Mammary epithelial cell (primary cell): ENCODE data around the gene DNER.

Experiments
- EZH2 ChIP-seq: IDR thresholded peaks from 2 replicates; pipeline ENCODE4 v1.6.1; 2012; ENCODE audit warnings: low read length, inconsistent platforms, borderline replicate concordance
- TF ChIP-seq, protein P1 (sequence below), 2 donors: IDR thresholded peaks in 1 of 2; conservative IDR thresholded peaks in 1 of 2; 2 replicates each; pipeline ENCODE4 v1.5.1; 2011 to 2012; ENCODE audit warnings: inconsistent platforms in 2 of 2, low read length in 2 of 2, mild to moderate bottlenecking in 2 of 2, control low read depth in 1 of 2, low read depth in 1 of 2; ENCODE audit not compliant: insufficient read depth in 1 of 2; ENCODE audit errors: extremely low read depth in 1 of 2

DNA sequence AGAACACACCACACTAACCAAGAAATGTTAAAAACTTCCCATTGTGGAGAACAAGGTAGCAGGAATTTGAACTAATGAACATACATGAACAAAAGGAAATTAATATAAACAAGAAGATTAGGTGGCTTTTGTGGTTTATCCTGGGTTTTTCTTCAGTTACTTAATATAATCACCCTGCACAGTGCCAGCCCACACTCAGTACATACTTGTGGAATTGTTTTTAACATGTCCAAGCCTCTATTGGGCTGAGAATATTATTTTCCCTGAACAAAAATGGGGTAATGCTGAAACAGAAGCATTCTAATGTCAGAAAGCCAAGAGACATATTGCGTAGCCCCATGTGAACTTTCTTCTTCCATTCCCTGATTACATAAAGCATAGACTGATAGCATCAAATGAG, 202.8 kb downstream of the DNER start:
- TF ChIP-seq, protein P1, sequence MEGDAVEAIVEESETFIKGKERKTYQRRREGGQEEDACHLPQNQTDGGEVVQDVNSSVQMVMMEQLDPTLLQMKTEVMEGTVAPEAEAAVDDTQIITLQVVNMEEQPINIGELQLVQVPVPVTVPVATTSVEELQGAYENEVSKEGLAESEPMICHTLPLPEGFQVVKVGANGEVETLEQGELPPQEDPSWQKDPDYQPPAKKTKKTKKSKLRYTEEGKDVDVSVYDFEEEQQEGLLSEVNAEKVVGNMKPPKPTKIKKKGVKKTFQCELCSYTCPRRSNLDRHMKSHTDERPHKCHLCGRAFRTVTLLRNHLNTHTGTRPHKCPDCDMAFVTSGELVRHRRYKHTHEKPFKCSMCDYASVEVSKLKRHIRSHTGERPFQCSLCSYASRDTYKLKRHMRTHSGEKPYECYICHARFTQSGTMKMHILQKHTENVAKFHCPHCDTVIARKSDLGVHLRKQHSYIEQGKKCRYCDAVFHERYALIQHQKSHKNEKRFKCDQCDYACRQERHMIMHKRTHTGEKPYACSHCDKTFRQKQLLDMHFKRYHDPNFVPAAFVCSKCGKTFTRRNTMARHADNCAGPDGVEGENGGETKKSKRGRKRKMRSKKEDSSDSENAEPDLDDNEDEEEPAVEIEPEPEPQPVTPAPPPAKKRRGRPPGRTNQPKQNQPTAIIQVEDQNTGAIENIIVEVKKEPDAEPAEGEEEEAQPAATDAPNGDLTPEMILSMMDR (conservative IDR thresholded peaks at IDR 0.05 in 1 of 2, IDR thresholded peaks at IDR 0.05 in 1 of 2; ENCODE audit: extremely low read depth in 1 of 2, insufficient read depth in 1 of 2, low read depth in 1 of 2, low read length in 2 of 2): no peak
- TF ChIP-seq EZH2: no peak
